Measurements from ENCODE around the gene MATN3. TPM values are rescaled to one million over a fixed set of nuclear protein-coding genes. Genes with fewer than 3 reads are reported as not detected.

Gene MATN3
- polyA plus RNA-seq, 1 donor, result 3.7 TPM

GRCh38 chr2:20037660-20038059 is 25.2 kb upstream of the MATN3 start:
- no peak for DNase-seq

- DNase-seq, result no peak
Observed at GRCh38 chr2:20035955-20036666, 23.6 kb upstream of the MATN3 start.

GRCh38 chr2:20034821-20035220 is 22.4 kb upstream of the MATN3 start:
- DNase-seq, result no peak

DNA sequence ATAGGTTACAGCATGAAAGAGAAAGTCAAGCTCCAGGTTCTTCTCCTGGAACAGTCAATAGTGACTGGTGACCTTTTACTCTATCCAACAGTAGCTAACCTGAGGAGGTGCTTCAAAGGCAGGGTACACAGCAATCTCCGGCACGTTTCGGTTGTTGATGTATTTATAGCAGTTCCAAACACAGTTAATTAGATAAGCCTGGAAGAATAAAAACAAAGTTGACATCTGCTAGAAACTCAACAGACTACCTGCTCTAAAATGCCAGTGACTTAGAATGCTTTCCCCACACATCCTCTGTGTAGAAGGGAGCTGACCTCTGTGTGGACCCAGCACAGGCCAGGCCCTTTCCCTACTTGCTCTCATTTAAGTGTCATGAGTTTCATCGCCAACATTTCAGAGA is 21.8 kb upstream of the MATN3 start:
- DNase-seq, result no peak

GRCh38 chr2:20033322-20033721 is 20.9 kb upstream of the MATN3 start:
- no peak for DNase-seq

DNA sequence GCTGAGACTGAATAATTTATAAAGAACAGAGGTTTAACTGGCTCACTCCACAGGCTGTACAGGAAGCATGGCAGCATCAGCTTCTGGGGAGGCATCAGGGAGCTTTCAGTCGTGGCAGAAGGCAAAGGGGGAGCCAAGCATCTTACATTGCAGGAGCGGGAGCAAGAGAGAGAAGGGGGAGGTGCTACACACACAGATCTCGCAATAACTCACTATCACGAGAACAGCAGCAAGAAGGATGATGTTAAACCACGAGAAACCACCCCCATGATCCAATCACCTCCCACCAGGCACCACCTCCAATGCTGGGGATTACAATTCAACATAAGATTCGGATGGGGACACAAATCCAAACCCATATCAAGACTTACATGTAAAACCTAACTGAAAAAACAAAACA is 17.8 kb upstream of the MATN3 start:
- DNase-seq, result no peak

DNA sequence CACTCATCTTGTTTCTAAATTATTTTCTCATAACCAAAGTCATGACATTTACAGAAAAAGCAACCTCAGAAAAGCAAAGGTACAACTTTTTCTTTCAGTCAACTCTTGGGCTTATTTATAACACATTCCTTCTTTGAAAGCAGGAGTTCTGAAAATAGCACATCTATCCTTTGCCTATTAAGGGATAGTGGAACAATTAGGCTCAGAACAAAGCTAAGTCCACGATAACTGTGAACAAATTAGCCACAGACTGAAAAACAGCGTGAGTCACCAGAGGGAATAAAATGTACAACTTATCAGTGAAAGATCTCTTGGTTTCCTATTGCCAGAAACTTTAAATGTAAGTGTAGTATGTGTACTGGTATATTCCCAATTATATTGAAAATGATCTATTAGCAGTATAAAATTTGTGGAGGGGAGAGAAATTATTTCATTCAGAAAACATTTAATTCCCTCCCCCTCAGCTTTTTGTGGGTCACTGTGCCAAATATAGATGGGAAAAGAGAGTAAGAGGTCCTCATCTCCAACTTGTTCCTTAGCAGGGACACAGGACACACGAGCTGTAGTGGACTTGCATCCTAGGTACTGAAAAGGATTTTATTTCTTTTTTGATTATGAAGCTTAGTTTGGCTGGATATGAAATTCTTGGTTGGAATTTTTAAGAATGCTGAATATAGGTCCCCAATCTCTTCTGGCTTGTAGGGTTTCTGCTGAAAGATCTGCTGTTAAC is 15.4 kb upstream of the MATN3 start:
- no peak for DNase-seq

DNA sequence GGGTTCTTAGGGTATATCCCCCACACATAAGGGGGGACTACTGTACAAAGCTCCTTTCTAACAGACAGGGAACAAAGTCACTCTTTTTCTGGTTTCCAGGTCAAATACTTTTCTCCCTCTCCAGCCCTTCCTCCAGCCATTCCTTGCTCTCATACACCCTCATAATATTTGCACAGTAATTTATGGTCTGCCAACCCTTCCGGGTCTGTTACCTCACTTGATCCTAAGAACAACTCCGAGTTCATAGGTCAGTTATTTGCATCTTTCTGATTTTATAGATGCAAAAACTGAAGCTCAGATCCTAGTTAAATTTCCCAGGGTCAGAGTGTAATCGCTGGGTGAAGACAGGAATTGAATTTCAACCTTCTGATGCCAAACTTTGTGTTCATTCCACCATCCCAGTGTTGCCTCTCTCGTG is 14.8 kb upstream of the MATN3 start:
- DNase-seq, result no peak

GRCh38 chr2:20025065-20025786 is 12.8 kb upstream of the MATN3 start:
- no peak for DNase-seq

DNA sequence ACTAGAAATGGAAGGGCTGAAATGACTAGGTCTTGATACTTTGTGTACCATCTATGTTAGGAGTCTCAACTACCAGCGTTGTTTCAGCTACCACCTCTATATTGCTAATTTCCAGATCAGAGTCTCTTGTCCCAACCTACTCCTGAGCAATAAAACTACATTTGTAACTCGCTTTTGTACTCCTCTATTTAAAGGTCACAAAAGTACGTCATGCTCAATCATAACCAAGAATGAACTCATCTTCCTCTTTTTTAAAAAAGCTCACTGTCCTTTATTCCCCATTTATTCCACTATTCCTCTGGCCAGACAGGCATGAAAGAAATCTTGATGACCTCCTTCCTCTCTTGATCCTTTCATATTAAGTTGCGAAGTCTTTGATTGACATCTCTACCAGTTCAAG is 11.2 kb upstream of the MATN3 start:
- no peak for DNase-seq

GRCh38 chr2:20021405-20022009 is 9.0 kb upstream of the MATN3 start:
- DNase-seq, result no peak

- DNase-seq, result no peak
Observed at GRCh38 chr2:20019747-20020146, 7.3 kb upstream of the MATN3 start.

DNA sequence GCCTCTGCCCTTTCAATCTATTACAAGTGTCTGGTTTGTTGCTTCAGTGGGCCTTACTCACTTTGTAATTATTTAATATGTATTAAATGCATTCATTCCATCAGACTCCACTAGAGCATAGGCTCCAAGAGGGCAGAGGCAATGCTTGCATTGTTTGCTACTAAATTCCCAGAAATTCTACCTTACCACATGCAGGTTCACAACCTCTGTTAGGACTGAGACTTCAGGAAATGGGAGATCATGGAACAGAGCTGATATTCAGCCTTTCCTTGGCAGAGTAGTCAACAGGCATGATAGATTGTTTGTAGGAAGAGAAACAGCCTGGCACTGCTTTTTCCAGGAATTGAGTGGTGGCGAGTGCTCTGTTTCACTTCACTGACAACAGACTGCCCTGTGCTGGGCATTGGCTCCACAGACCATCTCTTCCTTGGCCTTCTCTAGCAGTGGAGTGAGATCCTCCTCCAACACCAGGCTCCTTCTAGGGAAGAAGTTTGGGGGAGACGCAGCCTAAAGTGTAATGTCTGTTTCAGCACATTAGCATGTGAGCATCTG is 6.2 kb upstream of the MATN3 start:
- DNase-seq, result no peak

- DNase-seq, result no peak
Observed at GRCh38 chr2:20016346-20016745, 3.9 kb upstream of the MATN3 start.

DNA sequence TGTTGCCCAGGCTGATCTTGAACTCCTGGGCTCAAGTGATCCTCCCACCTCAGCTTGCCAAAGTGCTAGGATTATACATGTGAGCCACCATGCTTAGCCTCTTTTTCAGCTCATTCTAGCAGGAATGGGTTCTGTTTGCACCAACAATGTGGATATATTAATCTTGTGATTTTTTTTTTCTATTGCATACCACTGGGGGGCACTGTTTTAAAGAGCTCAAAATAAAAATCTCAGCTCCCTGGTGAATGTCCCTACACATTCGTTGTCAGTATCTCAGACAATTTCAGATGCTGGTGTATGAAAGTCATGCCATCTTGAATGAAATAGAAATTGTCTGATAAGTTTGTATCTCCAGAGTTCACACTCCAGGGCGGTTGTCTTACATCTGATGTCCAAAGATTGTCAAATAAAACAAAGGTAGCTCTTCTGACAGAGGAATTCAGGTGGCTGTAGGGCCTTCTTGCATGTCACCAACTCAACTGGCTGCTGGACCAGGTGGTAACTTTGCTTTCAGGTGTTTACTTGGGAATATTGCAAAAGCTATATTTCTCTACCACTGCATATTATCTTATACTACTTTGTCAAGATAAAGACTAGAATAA is 3.1 kb upstream of the MATN3 start:
- DNase-seq, result peak; percentile 68

DNA sequence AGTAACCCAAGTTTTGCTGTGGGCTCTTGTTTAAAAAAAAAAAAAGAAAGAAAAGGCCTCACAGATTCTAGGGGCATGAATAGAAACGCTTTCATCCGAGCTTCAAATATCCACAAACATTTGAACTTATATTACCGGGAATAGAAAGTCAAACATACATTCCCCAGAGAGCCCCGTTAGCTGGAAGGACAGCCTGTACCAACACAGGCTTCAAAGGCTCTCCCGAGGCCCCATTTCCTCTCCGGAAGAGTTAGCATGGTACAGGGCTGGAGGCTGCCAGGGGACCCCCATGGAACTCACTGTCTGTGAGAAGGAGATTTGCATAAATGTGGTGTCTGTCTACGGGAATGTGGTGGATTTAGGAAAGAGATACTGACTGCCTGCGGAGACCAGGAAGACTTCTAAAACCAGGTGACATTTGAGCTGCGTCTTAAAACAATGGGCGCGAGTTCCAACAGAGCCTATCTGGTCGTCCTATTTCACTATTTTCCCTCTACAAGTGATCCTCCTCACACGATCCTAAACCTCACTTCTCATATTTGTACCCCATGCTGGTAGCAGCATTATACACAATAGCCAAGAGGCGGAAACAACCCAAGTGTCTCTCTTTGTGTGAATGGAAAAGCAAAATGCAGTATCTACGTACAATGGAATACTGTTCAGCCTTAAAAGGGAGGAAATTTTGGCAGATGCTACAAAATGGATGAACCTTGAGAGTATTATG is 820 bp upstream of the MATN3 start:
- no peak for DNase-seq

DNA sequence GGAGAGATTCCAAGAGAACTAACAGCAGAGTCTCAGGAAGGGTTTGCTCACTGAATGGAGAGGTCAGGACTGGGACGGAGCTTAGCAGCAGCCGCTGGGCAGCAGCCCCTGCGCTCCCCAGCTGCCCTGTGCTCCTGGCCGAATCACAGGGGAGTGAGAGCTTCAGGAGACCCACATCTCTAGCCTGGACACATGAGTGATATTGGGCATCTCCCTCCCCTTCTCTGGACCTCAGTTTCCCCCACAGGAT is 511 bp downstream of the MATN3 start:
- DNase-seq, result no peak

DNA sequence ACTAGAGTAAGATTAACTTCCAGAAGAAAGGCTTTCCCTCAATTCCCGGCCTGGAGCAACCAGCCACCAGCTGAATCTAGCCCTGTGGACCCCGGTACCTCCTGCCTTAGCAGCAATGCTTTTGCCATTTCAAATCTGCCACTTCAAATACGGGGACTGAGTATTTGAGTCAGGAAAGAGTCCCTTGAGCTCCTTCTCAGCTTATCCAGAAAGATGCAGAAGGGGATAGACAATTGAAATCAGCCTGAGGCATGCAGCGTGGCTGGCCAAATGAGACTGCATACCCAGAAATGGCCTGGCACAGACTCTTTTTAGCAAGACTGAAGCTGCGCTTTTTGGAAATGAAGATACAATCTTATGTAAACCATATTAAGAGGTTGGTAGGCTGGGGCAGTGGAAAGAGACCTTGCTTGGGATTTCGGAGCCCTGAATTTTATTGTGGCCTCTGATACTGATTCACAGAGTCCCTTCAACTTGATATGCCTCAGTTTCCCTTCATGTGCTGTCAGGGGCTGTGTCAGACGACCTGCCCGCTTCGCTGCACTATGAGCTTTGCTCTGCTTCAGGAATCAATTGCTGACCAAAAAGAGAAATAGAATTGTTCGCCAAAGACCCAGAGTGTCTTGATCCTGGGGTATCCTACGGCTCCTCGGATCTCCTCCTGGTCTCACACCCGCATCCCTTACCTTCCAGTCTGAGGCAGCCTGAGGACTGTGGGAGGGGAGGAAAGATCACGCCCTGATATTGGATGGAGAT is 1.0 kb downstream of the MATN3 start:
- DNase-seq, result no peak

DNA sequence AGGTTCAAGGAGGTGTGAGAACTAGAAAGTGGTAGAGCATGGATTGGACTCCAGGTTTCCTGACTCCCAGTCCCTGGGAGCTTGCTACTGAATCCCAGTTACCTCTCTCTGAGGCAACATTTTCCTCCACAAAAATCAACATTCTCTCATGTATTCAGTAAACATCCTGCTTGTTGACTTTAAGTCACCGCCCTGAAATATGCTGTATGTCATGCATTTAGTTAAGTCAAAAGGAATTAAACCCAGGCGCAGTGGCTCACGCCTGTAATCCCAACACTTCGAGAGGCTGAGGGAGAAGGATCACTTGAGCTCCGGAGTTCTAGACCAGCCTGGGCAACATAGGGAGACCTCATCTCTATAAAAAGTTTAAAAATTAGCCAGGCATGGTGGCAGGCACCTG is 3.8 kb downstream of the MATN3 start:
- DNase-seq, result no peak

- no peak for DNase-seq
Observed at GRCh38 chr2:20005891-20006470, 6.5 kb downstream of the MATN3 start.
